ENCODE results near the gene CFB. TPM values are rescaled to one million over a fixed set of nuclear protein-coding genes. Genes with fewer than 3 reads are reported as not detected.

Gene CFB
- total and polyA plus RNA-seq, 2 of the 13 experiments (the other 11 are each of a cell fraction or from before 2014, with no cell fraction given): 171 to 513 TPM

DNA sequence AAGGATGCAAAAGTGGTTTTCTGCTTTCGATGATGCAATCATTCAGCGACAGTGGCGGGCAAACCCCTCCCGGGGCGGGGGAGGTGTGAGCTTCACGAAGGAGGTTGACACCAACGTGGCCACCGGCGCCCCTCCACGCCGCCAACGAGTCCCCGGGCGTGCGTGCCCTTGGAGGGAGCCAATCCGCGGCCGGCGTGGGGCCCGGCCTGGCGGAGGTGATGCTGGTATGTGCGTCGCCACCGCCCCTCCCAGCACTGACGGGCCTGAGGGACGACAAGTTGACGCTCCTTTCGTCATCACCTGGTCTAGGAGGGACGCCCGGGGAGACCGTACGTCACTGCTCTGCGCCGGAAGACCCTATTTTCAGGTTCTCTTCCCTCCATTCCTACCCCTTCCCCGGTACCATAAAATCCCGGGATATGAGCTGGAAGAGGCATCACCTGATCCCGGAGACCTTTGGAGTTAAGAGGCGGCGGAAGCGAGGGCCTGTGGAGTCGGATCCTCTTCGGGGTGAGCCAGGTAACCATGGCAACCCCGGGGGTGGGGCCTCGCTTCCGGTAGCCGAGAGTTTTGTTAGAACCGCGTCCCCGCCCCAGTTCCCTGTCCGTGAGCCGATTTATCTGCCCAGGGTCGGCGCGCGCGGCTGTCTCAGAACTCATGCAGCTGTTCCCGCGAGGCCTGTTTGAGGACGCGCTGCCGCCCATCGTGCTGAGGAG is 26.3 kb downstream of the CFB start, which contains the start of gene DXO (continued):
- TF ChIP-seq, protein P1, sequence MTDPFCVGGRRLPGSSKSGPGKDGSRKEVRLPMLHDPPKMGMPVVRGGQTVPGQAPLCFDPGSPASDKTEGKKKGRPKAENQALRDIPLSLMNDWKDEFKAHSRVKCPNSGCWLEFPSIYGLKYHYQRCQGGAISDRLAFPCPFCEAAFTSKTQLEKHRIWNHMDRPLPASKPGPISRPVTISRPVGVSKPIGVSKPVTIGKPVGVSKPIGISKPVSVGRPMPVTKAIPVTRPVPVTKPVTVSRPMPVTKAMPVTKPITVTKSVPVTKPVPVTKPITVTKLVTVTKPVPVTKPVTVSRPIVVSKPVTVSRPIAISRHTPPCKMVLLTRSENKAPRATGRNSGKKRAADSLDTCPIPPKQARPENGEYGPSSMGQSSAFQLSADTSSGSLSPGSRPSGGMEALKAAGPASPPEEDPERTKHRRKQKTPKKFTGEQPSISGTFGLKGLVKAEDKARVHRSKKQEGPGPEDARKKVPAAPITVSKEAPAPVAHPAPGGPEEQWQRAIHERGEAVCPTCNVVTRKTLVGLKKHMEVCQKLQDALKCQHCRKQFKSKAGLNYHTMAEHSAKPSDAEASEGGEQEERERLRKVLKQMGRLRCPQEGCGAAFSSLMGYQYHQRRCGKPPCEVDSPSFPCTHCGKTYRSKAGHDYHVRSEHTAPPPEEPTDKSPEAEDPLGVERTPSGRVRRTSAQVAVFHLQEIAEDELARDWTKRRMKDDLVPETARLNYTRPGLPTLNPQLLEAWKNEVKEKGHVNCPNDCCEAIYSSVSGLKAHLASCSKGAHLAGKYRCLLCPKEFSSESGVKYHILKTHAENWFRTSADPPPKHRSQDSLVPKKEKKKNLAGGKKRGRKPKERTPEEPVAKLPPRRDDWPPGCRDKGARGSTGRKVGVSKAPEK (CRISPR knock-in tag; IDR thresholded peaks at IDR 0.05; ENCODE audit: borderline replicate concordance): no peak
- TF ChIP-seq SSRP1 (CRISPR knock-in tag; IDR thresholded peaks at IDR 0.05) (no peak; the same call in 1 of the 2 replicates), XBP1 (CRISPR knock-in tag; IDR thresholded peaks at IDR 0.05) (0 out of 2 replicates have a peak, but pooled peaks have one; percentile 52), ZNF143 (CRISPR knock-in tag; IDR thresholded peaks at IDR 0.05) (peak; percentile 65), ZC3H4 (CRISPR knock-in tag; IDR thresholded peaks at IDR 0.05; ENCODE audit: borderline replicate concordance) (no peak)
- TF ChIP-seq, protein P2, sequence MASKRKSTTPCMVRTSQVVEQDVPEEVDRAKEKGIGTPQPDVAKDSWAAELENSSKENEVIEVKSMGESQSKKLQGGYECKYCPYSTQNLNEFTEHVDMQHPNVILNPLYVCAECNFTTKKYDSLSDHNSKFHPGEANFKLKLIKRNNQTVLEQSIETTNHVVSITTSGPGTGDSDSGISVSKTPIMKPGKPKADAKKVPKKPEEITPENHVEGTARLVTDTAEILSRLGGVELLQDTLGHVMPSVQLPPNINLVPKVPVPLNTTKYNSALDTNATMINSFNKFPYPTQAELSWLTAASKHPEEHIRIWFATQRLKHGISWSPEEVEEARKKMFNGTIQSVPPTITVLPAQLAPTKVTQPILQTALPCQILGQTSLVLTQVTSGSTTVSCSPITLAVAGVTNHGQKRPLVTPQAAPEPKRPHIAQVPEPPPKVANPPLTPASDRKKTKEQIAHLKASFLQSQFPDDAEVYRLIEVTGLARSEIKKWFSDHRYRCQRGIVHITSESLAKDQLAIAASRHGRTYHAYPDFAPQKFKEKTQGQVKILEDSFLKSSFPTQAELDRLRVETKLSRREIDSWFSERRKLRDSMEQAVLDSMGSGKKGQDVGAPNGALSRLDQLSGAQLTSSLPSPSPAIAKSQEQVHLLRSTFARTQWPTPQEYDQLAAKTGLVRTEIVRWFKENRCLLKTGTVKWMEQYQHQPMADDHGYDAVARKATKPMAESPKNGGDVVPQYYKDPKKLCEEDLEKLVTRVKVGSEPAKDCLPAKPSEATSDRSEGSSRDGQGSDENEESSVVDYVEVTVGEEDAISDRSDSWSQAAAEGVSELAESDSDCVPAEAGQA (IDR thresholded peaks at IDR 0.05; ENCODE audit: low read depth): peak; percentile 99
- TF ChIP-seq, protein P2 (CRISPR knock-in tag; IDR thresholded peaks at IDR 0.05; ENCODE audit: borderline replicate concordance): 0 out of 2 replicates have a peak, but pooled peaks have one; percentile 49
- TF ChIP-seq, protein P3, sequence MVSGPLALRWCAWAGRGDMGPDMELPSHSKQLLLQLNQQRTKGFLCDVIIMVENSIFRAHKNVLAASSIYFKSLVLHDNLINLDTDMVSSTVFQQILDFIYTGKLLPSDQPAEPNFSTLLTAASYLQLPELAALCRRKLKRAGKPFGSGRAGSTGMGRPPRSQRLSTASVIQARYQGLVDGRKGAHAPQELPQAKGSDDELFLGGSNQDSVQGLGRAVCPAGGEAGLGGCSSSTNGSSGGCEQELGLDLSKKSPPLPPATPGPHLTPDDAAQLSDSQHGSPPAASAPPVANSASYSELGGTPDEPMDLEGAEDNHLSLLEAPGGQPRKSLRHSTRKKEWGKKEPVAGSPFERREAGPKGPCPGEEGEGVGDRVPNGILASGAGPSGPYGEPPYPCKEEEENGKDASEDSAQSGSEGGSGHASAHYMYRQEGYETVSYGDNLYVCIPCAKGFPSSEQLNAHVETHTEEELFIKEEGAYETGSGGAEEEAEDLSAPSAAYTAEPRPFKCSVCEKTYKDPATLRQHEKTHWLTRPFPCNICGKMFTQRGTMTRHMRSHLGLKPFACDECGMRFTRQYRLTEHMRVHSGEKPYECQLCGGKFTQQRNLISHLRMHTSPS (CRISPR knock-in tag; IDR thresholded peaks at IDR 0.05; ENCODE audit: low read depth): no peak; the same call in 1 of the 2 replicates
- TF ChIP-seq, protein P4, sequence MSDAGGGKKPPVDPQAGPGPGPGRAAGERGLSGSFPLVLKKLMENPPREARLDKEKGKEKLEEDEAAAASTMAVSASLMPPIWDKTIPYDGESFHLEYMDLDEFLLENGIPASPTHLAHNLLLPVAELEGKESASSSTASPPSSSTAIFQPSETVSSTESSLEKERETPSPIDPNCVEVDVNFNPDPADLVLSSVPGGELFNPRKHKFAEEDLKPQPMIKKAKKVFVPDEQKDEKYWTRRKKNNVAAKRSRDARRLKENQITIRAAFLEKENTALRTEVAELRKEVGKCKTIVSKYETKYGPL (CRISPR knock-in tag; IDR thresholded peaks at IDR 0.05): peak; percentile 78; the same call in 1 of the 2 replicates
- TF ChIP-seq, protein P5, sequence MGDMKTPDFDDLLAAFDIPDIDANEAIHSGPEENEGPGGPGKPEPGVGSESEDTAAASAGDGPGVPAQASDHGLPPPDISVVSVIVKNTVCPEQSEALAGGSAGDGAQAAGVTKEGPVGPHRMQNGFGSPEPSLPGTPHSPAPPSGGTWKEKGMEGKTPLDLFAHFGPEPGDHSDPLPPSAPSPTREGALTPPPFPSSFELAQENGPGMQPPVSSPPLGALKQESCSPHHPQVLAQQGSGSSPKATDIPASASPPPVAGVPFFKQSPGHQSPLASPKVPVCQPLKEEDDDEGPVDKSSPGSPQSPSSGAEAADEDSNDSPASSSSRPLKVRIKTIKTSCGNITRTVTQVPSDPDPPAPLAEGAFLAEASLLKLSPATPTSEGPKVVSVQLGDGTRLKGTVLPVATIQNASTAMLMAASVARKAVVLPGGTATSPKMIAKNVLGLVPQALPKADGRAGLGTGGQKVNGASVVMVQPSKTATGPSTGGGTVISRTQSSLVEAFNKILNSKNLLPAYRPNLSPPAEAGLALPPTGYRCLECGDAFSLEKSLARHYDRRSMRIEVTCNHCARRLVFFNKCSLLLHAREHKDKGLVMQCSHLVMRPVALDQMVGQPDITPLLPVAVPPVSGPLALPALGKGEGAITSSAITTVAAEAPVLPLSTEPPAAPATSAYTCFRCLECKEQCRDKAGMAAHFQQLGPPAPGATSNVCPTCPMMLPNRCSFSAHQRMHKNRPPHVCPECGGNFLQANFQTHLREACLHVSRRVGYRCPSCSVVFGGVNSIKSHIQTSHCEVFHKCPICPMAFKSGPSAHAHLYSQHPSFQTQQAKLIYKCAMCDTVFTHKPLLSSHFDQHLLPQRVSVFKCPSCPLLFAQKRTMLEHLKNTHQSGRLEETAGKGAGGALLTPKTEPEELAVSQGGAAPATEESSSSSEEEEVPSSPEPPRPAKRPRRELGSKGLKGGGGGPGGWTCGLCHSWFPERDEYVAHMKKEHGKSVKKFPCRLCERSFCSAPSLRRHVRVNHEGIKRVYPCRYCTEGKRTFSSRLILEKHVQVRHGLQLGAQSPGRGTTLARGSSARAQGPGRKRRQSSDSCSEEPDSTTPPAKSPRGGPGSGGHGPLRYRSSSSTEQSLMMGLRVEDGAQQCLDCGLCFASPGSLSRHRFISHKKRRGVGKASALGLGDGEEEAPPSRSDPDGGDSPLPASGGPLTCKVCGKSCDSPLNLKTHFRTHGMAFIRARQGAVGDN (CRISPR knock-in tag; IDR thresholded peaks at IDR 0.05): peak; percentile 98
